GM19397 (cell line): ENCODE data around the gene DTD1.

Source experiments
- ATAC-seq: cut with Tn5 transposase; IDR thresholded peaks from one replicate; pipeline ENCODE4 v1.9.1; 2021; ENCODE audit warnings: mild to moderate bottlenecking, moderate library complexity; ENCODE audit not compliant: unreplicated experiment

The DTD1 gene, protein sequence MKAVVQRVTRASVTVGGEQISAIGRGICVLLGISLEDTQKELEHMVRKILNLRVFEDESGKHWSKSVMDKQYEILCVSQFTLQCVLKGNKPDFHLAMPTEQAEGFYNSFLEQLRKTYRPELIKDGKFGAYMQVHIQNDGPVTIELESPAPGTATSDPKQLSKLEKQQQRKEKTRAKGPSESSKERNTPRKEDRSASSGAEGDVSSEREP

DNA sequence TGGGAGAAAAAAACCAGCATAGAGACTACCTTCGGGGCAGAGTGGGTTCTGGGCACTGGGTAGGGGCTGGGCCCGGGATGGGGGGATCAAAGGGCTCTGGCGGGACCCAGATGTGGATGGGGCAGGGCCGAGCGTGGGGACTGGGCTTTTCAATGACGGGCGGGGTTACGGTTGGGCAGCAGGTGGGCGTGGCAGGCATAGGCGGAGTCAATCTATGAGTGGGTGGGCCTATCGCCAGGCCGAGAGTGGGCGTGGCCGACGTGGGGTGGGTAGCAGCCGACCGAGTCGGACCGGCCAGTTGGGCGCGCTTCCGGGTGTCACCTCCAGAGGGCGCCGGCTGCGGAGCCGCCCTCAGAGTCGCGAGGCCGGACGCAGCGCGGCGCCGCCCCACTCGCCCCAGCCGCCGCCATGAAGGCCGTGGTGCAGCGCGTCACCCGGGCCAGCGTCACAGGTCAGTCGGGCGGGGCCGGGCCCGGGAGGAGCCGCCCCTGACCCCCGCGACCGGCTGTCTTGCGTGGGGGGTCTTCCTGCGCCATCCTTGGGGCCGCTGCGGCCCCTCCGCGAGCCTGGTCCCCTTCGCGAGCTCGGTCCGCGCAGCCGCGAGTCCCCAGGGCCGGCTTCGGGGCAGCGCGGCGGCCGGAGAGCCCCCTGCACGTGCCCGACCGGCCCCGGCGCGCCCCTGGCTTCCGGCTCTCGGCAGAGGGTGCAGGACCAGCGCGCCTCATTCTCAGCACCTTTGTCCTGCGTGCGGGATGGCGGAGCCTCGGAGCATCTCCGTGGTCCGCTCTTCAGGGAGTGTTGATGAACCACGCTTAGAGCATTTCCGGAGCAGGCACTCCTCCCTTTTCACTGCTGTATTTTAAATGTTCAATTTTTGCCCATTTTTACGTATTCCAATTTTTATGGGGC lies at the start of gene DTD1:
DTD1 (plus strand) TSS at position 390 of the 909 bp plus-strand sequence; CDS start at position 409, 19 bp downstream.
- ATAC-seq, result peak; percentile 87

DNA sequence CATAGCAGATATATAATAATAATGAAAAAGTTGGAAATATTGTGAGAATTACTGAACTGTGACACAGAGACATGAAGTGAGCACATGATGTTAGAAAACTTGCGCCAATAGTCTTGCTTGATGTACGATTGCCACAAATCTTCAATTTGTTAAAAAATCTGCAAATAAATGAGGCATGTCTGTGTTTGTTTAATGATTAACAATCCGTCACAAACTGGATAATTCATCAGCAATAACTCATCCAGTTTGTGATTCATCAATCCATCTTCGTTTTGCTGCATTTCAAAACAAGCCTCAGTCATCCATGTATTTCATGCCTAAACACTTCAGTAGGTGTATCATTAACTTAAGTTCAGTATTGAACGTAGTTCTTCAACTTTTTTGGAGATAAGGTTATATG lies 46.1 kb upstream of the DTD1 start:
- no peak for ATAC-seq

DNA sequence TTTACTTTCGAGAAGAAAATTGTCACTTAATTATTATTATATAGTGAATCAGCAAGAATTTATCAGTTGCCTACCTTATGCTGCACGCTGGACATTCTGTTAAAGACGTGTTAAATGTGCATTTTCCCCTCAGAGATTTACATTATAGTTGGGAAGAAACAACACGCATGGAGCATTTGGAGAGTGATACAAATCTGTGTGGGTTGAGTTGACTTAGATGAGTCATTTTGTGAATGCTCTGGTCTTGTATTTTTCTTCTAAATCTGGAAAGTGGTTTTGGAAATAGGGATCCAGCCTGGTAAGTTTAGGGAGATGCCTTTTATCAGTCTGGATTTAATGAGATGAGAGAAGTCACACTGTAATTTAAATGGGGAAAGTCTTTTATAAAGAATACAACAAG lies 44.6 kb upstream of the DTD1 start:
- no peak for ATAC-seq

DNA sequence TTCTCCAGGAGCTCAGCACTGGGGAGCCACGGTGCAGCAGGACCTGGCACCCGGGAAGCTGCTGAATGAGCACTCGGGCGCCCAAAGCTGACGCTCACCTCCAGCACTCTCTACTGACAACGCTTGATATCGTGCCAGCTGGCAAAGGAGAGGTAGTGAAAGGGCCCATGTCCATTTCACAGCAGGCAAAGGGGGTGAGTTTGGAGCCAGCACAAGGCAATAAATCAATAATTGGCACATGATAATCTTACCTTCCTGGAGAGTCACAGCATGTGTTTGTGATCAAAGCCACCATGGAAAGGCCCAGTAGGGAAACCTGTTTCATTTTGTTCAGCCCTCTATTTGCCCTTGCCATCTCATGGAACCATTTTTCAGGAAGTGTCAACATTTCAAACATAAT lies 43.9 kb upstream of the DTD1 start:
- ATAC-seq, result no peak

DNA sequence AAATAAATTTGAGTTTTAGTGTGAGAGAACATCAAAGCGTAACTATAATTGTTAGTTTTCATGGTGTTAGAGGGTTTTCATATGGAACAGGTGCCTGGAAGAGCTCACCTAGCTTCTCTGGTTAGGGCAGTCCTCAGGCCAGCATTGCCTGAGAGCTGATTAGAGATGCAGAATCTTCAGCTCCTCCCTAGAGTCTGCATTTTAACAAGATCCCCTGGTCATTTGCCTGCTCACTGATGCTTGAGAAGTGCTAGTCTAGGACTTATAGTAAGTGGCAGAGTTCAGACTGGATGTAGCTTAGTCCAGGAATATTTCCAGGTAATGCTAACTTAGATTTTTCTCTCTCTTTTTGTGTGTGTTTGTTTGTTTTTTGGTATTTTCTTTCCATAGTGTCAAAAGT lies 42.3 kb upstream of the DTD1 start:
- no peak for ATAC-seq

DNA sequence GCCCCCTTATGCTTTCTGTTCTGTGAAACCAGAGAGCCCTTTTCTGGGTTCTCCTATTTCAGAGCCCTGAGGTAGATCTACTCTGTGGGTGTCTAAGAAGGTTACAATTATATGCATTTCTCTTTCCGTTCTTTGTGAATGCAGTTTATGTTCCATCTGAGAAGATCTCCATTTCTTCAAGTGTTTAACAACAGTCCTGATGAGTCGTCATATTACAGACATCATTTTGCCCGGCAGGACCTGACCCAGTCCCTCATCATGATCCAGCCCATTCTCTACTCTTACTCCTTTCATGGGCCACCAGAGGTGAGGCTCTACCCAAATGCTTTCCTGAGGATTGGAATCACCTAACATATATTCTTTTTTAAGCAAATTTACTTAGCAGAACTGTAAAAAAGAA lies 39.4 kb upstream of the DTD1 start:
- no peak for ATAC-seq

DNA sequence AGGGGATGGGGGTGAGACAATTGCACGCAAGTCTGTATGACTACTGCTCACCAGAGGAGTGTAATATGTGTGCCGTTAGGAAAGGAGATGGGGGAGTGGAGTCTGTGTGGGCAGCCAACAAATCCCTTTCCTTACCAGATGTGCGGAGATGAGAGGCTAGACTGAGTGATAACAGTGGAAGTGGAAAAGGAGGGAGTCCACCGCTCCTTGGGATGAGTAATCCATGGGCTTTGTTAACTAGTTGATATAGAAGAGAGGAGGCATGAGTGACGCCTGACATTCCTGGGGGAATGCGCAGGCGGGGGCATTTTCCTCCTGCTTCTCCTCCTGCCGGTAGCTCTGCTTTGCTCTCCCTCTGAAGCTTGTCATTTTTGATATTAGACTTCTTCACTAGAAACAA lies 34.1 kb upstream of the DTD1 start:
- no peak for ATAC-seq

DNA sequence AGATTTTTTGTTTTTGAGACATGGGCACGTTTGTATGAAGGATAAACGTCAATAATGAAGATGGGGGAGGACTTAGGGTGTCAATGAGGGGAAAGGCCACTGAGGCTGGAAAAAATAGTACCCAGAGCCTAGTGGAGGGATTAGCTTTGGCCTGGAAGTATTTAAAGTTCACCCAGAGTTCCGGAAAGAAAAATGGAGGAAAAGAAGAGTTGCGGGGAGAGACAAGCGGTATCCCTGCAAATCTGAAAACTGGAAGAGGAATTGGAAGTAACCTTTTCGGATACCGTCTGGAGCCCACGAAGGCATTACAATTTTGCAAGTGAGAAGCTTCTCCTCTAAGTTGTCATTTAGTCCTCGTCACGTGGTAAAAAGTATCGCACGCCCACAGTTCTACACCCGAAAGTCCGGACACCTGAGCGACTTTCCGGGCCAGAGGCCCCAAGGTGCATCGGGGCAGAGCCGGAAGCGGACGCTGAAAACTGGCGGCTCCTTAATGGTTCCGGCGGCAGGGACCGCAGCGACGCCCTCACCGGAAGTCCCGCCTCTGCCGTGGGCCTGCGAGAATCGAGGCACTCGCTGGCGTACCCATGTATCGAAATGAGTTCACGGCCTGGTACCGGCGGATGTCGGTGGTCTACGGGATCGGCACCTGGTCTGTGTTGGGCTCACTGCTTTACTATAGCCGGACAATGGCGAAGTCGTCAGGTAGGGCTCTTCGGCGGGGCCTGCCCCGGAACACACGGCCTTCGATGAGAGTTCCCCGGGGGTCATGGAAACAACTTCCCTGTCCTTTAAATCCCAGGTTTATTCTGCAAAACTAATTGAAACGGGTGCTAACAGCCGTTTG lies 20.7 kb upstream of the DTD1 start, which contains the start of gene SMIM26:
SMIM26 (plus strand) TSS at position 541 of the 847 bp plus-strand sequence; CDS start at position 588, 47 bp downstream.
- peak; percentile 99 for ATAC-seq

DNA sequence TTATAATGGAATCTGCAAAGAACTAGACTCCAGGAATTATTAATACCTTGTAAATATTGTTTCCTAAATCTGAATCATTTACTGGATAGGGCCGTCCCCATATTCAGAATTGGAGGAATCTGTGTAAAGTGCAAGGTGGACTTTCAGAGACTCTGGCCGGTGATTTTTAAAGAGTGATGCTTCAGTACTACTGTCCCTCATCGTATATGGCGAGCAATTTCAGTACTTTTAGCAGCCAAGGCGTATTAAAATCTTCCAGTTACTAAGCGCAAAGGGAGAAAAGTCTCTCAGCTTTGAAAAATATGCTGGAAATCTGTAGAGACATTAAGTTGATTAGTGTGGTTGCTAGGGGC lies 20.1 kb upstream of the DTD1 start:
- peak; percentile 6 for ATAC-seq

DNA sequence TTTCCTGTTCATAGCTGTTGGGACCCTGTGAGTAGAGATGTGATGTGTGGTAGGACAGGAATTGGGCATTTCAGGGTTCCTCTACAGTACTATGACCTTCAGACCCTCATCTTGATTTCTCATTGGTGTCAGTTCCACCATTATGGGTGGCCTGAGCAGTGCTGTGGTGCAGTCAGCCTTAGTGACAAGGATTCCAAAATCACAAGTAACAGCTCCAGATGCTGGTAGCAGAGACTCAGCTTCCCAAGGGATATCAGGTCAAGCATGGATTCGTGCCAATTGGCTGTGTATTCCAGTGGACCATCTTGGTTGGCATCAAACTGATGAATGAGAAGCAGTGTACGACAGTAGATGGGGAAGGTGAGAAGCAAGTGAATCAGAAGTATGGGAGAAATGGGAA lies 16.8 kb upstream of the DTD1 start:
- ATAC-seq, result no peak

DNA sequence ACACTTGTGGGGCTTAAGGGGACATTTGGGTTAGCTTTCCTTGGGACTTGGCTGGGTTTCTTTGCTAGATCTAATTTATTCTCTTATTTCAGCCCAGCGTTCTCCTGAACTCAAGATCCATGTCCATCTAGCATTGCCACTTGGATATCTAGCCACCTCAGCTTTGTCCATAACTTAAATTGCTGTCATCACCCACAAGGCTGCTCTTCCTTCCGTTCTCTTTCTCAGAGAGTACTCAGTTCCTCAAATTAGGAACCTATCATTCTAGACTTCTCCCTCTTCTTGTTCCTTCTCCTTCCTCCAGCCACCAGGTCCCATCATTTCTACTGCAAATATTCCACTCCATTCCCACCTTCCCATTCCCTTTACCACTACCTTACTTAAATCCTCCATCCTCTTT lies 16.3 kb upstream of the DTD1 start:
- no peak for ATAC-seq

DNA sequence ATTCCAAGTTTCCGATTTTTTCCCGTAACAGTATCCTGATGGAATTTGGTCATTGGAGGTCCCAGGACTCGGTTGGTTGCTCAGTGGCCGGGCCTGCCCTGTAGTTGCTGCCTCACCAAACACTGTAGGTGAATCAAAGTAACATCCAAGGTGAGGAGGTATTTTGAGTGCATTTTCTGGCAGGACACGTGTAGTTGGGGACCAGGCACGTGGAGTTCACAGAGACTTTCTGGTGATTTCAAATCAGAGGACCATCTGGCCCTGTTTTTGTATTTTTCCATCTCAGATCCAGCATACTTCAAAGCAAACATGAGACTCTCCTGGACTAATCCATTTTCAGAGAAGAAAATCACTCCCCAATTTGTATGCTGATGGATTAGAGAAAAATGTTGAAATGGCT lies 9.9 kb upstream of the DTD1 start:
- ATAC-seq, result no peak

DNA sequence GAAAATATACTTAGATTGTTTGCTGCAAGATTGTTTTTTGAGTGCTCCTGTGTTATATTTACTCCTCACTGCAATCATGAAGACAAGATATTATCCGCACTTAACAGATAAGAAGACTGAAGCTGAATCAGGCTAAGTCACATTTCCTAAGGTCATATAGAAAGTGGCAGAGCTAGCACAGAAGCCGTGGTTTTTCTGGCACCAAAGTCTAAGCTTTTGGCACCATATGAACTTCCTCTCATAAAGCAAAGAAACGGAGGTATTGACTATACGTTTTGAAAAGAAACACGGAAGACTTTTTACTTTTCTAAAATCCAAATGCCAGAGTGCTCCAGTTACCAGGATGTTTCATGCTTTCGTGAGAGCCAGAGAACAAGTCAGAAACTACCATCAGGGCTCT lies 9.3 kb upstream of the DTD1 start:
- ATAC-seq, result no peak

DNA sequence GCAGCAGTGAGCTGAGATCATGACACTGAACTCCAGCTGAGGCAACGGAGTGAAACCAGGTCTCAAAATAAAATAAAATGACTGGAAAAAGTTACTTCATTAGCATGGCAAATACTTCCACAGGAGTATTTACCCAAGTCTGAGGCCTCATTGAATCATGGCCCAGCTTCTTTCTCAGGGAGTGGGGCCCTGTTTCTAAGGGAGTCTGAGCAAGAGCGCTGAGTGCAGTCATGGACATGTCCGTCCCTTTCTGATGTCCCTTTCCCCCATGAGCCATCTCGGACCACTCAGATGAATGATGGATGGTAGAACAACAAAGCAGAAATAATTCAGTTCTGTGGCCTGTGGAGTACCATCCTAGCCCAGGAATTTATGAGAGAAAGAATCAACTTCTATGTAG lies 7.8 kb upstream of the DTD1 start:
- no peak for ATAC-seq

DNA sequence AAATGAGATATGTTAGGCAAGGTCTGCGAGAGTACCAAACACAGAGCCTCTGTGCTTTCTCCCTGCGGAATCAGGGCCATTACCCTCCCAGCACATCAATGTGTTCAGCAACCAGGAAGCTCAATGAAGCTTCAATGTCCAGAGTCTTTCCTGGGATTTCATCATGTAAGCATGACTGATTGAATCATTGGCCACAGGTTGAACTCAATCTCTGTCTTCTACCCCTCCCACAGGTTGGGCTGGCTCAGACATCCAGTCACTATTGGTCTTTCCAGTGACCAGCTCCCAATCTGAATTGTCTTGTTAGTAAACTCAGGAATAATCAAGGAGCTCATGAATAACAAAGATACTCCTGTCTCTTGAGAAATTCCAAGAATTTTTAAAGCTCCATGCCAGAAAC lies 2.7 kb upstream of the DTD1 start:
- ATAC-seq, result no peak

DNA sequence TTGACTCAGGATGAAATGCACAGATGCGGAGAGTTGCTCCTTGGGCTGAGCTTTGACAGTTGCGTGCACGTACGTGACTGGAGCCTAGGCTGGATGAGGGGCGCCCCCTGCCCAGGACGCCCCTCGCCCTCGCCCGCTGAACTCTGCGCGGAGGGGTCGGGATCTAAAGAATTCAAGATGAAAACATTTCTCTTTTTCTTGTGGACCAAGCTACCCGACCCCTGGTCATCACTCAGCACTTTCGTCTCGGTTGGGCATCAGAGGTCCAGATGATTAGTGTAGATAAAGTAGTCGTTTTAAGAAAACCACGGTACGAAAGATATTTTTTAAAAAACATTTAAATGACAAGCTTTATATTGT lies 700 bp downstream of the DTD1 start:
- no peak for ATAC-seq

DNA sequence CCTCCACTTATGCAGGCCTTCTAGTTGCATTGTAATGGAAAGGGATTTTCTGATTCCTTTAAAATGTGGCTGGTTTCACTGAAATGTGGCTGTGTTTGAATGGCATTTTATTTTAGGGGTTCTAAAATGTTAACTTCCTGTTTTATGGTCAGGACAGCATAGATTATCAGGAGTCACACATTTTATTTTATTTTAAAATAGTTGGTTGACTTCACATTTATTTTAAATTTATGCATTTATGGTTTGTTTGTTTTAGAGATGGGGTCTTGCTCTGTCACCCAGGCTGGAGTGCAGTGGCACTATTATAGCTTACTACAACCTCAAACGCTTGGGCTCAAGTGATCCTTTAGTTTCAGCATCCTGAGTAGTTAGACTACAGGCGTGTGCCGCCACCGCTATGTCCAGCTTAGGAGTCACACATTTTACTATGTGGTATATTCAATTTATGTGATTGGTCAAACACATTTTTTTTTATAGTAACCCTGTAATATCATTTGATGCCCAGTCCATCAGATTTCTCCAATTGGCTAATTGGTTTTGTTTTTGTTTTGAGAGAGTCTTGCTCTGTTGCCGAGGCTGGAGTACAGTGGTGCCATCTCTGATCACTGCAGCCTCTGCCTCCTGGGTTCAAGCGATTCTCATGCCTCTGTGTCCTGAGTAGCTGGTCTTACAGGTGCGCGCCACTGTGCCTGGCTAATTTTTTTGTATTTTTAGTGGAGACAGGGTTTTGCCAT lies 2.3 kb downstream of the DTD1 start:
- ATAC-seq, result no peak

DNA sequence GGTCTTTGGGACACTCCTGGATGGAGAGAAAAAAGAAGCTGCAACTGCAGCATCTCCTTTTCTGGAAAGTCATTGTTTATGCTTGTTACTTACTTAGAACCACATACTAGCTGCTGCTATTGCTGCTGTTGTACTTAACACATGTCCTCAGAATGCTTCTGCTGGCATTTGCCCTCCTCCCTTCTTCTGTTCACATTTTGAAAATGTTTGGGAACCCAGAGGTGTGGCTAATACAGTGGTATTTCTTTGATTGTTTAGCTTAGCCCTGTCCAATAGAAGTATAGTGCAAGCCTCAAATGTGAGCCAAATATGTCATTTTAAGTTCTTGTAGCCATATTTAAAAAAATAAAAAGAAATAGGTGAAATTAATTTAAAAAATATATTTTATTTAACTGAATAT lies 8.4 kb downstream of the DTD1 start:
- no peak for ATAC-seq

DNA sequence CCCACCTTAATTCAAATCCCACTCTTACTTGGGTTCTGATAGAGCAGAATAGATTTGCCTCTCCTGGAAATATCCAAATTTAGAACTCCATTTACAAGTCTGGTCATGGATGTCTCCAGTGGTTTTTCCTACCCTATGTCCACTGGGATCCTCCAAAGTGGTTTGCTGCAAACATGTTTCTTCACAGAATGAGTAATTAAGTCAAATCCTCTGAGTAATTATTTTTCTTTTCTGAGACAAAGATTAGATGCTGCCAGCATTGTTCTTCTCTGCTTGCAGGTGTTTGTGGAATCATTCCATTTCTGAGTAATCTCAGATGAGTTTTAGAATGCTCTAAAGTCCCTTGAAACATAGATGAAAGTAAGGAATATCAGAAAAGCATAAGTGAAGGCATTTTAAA lies 21.9 kb downstream of the DTD1 start:
- no peak for ATAC-seq

DNA sequence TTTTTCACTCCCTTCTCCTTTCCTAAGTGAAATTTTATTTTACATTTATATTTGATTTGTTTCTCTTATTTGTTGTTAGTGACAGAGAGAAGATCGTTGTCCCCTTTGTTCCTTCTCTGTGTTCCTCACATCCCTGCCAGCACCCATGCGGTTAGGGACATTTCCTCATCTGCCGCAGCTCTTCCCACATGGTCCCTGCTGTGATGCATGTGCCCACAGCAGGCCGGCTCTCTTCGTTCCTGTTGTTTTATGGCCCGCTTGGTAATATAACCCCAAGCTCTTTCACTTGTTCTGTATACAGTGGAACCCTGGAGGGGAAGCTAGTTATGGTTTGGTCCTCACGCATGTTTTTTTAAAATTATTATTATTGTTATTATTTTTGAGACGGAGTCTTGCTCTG lies 23.6 kb downstream of the DTD1 start:
- ATAC-seq, result no peak

DNA sequence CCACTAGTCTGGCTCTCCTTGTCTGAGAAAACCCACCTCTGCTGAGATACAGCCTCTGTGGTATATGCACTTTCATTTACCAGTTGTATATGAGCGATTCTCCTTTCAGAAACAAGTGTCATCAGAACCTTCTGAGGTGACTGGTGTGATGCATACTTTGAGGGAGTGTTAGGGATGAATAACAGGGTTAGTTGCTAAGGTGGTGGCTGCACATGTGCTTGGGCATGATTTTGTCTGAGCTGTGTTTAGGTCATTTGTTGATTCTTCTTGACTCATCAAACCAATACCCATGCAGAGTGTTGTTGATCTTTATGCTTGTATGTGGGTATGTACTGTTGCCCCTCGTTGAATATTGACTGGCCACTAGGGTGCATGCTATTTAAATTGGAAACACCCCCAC lies 25.7 kb downstream of the DTD1 start:
- ATAC-seq, result no peak
